Activated CD4-positive, alpha-beta T cell treated with anti-CD3 and anti-CD28 coated beads, Interleukin-2, amount 50 U/mL, for 4 hours (primary cell): ENCODE measurements around the gene ANKRD44.

Experiments used
- DNase-seq, 2 experiments: peaks; one replicate each; pipeline ENCODE4 v3.0.0-alpha.2; 2020

ANKRD44 gene

GRCh38 chr2:197168705-197169104, 141.9 kb downstream of the ANKRD44 start:
- DNase-seq = peak; percentile 71 to 73

GRCh38 chr2:197167608-197168314, 142.8 kb downstream of the ANKRD44 start:
- DNase-seq = no peak

GRCh38 chr2:197165020-197165419, 145.6 kb downstream of the ANKRD44 start:
- DNase-seq = no peak

- DNase-seq = no peak
Observed at GRCh38 chr2:197164141-197164754, 146.3 kb downstream of the ANKRD44 start.

GRCh38 chr2:197163712-197164140, 146.9 kb downstream of the ANKRD44 start:
- no peak for DNase-seq

GRCh38 chr2:197161774-197162173, 148.8 kb downstream of the ANKRD44 start:
- DNase-seq = no peak

GRCh38 chr2:197159661-197160211, 150.8 kb downstream of the ANKRD44 start:
- DNase-seq = peak; percentile 33 to 36

GRCh38 chr2:197158591-197159550, 151.7 kb downstream of the ANKRD44 start:
- no peak for DNase-seq

- no peak for DNase-seq
Observed at GRCh38 chr2:197157879-197158537, 152.6 kb downstream of the ANKRD44 start.

- DNase-seq = no peak
Observed at GRCh38 chr2:197156771-197157170, 153.8 kb downstream of the ANKRD44 start.

GRCh38 chr2:197152451-197153228, 157.9 kb downstream of the ANKRD44 start:
- no peak for DNase-seq

- no peak for DNase-seq
Observed at GRCh38 chr2:197149546-197149945, 161.0 kb downstream of the ANKRD44 start.

- no peak for DNase-seq
Observed at GRCh38 chr2:197148401-197148800, 162.2 kb downstream of the ANKRD44 start.

- no peak for DNase-seq
Observed at GRCh38 chr2:197147942-197148341, 162.6 kb downstream of the ANKRD44 start.

GRCh38 chr2:197146995-197147394, 163.6 kb downstream of the ANKRD44 start:
- no peak for DNase-seq

GRCh38 chr2:197145471-197146056, 165.0 kb downstream of the ANKRD44 start:
- DNase-seq = no peak

GRCh38 chr2:197144183-197144582, 166.4 kb downstream of the ANKRD44 start:
- DNase-seq = no peak

- DNase-seq = no peak
Observed at GRCh38 chr2:197141702-197142473, 168.7 kb downstream of the ANKRD44 start.

GRCh38 chr2:197140045-197140444, 170.5 kb downstream of the ANKRD44 start:
- DNase-seq = no peak

- no peak for DNase-seq
Observed at GRCh38 chr2:197138506-197138905, 172.1 kb downstream of the ANKRD44 start.
